Upper lobe of left lung (tissue), 4 donors: ENCODE measurements around the gene BACH1.
"Not testable (repeated sequence)": the region's sequence is repeated elsewhere in the genome, so short reads cannot be mapped to it uniquely, and the experiment has no call there.

Experiments used
- CTCF ChIP-seq, 6 experiments: fragments of 450-650 bp in 4 of 6; fragments of 200-600 bp in 2 of 6; sonication (generic) in 2 of 6; IDR thresholded peaks; one replicate each; pipeline ENCODE4 v1.5.1; 2016 to 2019; ENCODE audit warnings: antibody characterized with exemption in 6 of 6
- POLR2A ChIP-seq, 4 donors: fragments of 450-650 bp; IDR thresholded peaks; one replicate each; pipeline ENCODE4 v1.5.1; 2016 to 2017; ENCODE audit warnings: antibody characterized with exemption in 4 of 4, mild to moderate bottlenecking in 2 of 4

- not testable (repeated sequence) for TF ChIP-seq CTCF, POLR2A (IDR thresholded peaks at IDR 0.05)
Observed at GRCh38 chr21:29281801-29282200, 16.9 kb upstream of the BACH1 start.
